GM18498 (cell line): ENCODE measurements around the gene SAYSD1.

Experiments
- ATAC-seq: cut with Tn5 transposase; IDR thresholded peaks from one replicate; pipeline ENCODE4 v1.9.1; 2021; ENCODE audit warnings: mild to moderate bottlenecking, moderate library complexity; ENCODE audit not compliant: unreplicated experiment

The SAYSD1 gene

DNA sequence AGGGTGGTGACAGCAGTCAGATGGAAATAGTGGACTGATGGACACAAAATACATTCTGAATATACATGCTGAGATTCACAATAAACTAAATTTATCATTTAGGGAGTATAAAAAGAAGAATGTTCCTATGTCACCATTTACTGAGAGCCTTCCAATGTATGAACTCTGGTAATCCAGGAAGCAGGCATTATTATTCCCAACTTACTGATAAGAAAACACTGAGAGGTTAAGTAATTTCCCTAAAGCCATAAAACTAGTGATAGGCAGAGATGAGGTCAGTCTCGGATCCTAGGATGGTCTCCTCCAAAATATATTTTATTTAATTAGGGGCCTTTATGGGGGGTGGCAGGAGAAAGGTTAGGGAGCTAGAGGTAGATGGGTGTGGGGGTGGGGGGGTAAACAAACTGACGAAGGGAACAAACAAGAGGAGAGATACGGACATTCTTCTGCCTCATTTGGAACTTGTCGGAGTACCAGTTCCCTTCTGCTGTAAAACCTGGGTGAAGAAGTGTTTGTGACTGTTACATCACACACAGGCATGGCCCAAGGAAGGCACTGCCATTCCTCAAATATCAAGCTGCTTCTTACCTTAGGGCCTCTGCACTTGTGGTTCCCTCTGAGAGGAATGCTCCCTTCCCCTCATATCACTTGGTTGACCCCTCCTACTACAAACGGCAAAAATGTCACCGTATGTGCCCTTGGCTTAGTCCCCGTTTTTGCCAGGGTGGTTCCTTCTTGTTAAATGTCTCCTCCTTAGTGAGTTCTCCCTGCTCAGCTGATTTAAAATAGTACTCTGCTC, 6.7 kb downstream of the SAYSD1 start:
- no peak for ATAC-seq

DNA sequence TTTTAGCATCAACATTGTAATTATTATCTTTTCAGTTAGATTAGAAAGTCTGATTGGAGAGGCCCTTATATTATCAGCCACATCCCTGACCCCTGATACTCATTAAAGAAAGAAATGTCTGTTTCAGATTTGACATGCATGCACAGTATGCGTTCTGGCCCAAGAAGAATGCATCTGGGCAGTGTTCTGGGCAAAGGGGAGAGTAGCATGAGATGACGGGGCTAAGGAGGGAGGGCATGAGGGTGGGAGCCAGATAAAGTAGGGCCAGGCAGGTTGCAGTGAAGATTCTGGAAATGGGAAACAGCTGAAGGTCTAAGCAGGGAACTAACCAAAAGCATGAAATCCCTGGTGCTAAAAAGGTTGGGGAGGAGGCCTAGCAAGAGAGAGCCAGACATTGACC, 7.3 kb downstream of the SAYSD1 start:
- ATAC-seq: no peak

DNA sequence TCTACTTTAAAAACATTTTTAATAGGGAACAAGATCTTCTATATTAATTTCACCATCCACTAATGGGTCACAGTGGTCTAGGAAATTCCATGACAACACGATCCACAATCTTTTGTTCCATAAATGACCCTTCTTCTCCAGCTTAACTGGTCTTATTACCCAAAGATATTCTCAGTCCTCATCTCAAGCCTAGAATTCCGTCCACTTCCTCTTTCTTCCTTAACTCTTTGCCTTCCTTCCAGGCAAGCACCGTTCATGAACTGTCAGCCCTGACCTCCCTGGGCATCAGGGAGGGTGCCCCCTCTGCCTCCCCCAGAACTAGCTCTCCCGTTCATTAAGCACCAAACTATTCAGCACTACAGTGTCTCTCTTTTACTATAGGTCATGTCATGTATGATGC, 8.0 kb downstream of the SAYSD1 start:
- no peak for ATAC-seq

DNA sequence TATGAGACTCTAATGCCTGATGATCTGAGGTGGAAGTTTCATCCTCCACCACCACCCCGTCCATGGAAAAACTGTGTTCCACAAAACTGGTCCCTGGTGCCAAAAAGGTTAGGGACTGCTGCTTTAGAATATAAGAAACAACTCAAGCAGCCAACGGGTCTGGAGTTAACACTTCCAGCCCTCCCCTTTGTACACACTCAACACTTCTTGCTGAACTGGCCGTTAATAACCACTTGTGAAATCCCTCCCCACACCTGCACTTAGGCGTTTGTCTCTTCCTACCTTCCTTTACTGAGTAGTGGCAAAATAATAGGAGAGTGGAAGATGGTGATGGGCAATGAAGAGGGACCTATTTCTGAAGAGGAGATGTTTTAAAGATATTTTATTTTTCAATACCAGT, 10.5 kb downstream of the SAYSD1 start:
- ATAC-seq: no peak

DNA sequence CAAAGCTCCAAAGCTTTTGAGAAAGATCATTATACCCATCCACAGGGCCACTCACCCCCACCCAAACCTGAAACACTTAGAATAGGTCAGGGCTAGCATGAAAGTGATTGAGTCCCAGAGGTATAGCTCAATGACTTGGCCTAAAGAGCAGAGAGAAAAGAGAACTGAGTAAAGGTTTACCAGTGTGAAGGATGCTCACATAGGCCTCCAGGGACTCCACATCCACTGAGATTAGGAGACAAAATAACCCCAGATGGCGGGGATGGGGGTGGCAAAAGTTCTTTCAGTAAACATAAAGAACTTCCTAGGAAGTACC, 12.2 kb downstream of the SAYSD1 start:
- no peak for ATAC-seq

DNA sequence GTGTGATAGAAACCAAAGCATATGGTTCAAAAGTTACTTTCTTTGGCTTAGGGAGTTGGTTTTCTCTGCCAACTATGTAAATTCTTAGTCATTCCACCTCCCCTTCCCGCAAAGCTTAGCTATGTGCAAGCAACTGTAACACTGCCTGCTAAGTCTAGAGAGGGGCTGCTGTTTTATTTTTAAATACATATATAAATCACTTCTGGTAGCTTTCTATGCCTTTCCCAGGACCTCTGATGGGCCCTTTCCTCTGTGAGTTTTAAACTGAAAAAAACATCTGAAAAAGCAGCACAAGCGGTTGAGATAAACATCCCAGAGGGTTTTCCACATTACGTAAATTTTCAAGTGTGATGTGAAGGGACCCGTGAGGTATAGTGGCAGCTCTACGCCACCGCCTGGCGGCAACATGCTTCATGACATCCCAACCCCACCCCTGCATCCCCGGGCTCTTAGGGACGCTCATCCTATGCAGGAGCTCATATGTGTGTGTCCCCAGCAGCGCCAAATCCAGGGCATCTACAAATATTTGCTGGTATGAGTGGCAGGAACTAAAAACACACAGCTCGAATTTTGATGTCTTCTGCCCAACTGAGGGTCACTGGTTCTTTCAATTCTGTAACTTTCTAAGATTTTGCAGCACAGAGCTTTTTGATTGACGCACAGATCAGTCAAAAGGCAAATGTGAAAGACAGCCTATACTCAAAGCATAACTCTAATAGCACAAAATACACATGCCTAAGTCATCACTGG, 12.7 kb downstream of the SAYSD1 start:
- ATAC-seq: no peak

DNA sequence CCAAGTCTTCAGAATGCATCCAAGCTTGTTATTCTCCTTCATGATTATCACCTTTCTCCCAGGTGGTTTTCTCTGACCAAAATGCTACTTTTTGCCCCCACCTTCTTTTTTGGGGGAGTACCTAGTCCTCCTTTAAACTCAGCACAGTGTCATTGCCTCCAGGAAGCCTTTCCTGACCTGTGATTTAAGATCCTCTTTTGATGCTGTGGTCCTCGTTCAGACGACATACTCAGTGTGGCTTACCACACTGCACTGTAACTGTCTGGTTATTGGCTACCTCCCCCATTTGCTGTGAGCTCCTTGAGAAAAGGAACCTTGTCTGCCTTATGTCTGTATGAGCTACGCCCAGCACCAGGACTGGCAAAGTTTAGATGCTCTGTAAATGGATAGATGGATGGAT, 14.6 kb downstream of the SAYSD1 start:
- ATAC-seq: no peak

DNA sequence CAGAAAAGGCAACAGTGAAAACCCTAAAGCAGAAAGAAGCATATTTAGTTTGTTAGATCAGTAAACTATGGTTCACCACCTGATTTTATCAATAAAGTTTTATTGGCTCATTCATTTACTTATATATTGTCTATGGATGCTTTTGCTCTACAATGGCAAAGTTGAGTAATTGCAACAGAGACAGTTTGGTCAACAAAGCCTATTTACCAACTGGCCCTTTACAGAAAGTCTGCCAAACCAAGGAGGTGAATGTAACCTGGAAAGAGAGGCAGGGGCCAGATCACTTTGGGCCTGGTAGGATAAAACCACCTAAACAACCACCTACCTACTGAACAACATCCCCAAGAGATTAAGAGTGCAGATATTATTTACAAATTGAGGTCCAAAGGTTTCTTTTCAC, 19.4 kb downstream of the SAYSD1 start:
- ATAC-seq: no peak

DNA sequence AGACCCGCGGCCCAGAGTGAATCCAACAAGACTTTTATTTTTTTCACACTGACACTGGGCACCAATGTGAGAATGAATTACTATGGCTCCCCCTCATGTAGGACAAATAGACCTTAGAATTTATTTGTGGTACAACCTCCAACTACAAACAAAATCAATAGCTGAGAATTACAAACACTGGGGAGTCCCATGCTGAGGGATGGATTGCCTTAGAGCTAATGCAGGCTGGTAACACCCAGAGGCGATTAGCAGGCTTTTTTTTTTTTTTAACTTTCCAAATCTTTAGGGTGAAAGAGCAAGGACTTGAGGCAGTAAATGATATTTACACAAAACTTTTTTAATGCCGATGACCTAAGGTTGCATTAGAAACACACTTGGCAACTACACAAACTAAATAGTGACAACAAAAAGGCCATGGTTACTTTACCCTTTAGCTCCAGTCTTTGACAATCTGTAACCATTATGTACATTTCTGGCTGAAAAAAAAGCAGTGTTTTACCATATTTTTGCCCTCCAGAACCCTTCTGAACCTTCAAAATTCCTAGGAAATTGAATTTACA, 21.8 kb downstream of the SAYSD1 start:
- ATAC-seq: no peak

DNA sequence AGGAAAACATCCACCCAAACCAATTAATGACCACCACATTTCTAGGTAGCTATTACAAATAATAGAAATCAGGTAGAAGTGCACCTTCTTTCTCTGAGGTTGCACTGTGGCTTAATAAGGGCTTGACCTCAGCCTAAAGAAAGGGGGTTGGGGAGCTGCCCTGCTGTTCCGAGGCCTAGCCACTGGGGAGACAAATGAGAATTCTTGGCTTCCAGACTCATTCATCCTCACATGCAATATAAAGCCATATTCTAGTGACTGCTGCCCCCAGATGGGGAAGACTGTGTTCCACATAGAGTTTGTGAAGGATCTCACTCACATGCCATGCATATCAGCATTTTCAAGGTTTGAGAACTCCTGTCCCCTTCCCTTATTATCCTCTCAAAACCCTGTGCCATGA, 22.9 kb downstream of the SAYSD1 start:
- ATAC-seq: no peak

DNA sequence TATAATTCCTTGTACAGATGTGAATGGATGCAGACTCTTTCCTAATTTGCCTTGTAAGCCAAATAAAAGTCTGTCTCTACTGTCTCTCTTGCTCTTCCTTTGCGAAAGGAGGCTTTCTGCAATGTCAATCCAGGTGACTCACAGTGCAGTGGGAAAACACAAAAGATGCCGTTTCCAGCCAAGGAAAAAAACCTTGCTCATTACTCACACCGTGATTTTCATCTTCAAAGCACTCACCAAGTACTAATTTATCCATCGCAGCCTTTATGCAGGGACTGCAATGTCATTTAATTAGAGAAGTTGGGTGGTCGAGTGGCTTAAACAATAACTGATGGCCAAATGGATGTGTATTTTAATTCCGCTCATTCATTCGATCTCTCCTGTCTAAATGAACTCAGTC, 23.8 kb downstream of the SAYSD1 start:
- ATAC-seq: no peak

DNA sequence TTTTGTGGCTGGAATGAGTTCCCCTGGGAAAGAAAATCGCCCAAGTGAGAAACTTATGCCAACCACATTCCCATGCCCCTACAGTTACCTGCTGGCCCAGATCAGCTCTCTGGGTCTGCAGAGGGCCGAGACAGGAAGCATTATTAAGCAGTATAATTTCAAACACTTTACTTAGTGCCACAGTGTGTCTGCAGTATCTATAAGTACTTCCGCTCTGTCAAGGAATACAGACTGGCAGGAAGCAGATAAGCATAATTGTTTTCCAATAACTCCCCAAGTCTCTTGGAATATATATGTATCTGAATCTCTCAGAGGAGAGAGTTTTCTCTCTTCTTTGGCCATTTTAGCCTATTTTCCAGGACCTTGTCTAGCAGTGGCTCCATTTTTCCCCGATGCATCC, 24.9 kb downstream of the SAYSD1 start:
- no peak for ATAC-seq

DNA sequence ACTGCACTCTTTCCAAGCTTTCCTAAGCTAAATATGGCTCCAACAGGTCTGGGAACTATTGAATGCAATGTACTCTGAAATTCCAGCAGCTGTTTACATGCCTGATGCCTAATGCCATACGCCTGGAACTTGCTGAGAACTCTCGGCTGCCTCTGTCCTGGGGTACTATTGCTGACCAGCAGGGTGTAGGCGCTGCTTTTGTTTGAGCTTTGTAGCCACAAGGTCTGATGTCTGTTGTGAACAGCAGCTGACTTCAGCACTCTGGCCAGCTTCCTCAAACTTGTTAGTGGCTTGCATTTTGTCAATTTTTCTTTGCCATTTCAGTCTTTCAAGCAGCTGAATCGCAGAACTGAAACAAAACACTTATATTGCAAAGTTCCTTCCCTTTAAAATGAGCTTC, 26.7 kb downstream of the SAYSD1 start:
- no peak for ATAC-seq

DNA sequence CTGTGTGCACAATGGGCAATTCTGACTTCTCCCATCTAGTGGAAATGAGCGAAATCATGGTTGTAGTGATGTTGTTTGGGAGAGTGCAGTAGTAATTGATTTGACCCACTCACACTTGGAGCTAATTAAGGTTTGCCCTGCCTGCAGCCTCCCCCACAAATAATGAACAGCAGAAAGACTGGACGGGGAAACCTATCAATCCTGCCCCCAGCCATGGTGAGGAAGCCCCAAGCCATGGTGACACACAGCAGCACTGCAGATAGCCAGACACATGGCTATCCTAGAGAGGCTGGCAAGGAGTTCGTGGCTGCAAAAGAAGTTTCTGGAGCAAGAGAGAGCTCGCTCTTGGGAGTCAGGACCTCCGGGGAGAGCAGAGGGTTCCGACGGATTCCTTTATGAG, 27.8 kb downstream of the SAYSD1 start:
- ATAC-seq: no peak

DNA sequence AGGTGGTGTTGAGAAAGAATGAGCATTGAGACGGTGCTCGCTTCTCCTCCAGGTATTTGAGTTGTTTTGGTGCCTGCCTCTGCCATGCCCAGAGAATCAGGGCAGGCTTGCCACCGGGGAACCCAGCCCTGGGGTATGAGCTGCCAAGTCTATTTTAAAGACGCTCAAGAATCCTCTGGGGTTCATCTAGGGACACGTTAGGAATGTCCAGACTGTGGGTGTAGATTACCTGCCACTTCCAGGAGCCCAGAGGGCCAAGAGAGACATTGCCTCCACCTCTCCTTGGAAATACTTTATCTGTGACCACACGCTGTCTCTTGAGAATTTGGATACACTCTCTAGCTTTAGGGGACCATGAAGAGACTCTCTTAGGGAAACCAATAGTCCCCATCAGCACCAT, 28.3 kb downstream of the SAYSD1 start:
- no peak for ATAC-seq

DNA sequence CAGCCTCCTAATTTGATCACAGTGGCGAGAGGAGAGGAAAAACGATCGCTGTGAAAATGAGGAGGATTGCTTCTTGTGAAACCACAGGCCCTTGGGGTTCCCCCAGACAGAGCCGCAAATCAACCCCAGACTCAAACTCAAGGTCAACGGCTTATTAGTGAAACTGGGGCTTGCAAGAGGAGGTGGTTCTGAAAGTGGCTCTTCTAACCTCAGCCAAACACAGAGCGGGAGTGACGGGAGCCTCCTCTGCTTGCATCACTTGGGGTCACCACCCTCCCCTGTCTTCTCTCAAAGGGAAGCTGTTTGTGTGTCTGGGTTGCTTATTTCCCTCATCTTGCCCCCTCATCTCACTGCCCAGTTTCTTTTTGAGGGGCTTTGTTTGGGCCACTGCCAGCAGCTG, 28.7 kb downstream of the SAYSD1 start:
- peak; percentile 77 for ATAC-seq

DNA sequence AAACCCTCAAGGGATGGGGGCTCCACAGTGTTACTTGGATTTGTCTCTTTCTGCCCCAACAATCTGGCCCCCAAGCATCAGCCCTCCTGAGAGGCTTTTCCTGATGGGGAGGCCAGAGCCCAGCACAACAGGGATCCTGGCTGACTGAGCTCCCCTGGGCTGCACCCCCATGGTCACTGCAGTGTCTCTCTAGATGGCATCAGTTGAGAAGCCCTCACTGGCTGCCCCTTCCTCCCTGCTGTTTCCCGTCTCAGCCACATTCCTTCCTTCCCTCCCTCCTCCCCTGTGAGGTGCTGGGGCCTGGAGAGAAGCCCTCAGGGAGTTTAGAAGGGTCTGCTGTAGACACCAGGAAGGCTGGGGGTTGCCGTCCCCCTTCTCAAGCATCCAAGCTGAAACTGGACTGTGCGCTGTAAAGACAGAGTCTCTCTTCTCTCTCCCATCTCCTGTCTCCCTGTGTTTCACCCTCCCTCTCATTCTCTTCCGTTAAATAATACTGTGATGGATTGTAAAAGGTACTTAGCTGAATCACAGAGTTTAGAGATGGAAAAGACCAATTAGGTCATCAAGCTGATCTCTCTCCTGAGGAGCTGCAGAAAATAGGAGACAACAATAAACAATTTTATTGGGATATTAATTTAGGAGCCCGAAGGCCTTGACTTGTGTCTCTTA, 29.7 kb downstream of the SAYSD1 start:
- no peak for ATAC-seq

DNA sequence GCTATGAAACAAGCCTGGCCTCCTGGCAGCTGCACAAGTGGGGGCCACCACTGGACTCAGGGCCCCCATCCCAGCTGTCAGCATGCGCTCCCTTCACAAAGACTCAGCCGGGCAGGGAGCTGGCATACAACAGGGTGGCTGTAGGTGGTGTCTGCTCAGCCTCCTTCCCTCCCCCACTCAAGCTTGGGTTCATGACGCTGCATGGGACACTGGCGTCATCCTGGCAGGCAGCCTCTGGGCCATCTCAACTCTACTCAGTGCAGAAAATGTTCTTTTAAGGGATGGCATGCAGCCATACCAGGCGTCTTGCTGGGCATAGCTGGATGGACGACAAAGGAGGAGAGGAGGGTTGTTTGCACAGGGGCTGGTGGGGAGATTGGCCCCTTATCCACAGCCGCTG, 30.5 kb downstream of the SAYSD1 start:
- no peak for ATAC-seq

DNA sequence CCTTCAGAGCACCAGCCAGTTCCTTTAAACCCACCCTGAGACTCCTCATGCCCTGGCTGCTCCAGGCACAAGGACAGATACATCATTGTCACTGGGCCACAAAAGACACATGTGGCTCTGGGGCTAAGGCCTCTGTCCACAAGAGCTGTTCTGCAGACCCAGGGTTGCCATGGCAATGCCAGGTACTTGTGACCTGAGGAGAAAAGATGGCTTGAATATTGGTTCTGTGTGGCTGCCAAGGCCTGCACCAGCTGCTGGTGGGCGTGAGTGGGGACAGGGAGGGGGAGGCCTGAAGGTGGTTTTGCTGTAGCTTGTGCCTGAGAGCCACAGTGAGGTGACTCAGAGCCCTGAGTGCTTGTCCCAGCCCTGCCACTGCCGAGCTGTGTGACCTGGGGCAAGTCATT, 31.8 kb downstream of the SAYSD1 start:
- ATAC-seq: no peak

DNA sequence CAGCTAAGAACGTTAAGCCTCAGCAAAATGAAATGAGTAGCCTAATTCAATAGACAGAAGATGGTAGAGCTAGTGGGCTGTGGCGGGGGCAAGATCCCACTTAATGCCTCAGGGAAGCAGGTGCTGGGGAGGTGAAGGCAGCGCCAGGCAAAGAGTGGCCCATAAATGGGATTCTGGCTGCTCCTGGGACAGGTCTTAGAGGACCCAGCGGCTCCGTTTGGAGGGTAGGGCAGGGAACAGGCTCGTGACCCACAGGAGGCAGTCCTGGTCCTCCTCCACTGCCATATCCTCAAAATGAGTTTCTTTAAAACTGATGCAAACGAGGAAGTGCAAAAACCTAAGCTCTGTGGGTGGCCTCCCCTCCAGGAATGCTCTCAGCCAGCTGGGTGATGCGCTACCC, 32.7 kb downstream of the SAYSD1 start:
- no peak for ATAC-seq

DNA sequence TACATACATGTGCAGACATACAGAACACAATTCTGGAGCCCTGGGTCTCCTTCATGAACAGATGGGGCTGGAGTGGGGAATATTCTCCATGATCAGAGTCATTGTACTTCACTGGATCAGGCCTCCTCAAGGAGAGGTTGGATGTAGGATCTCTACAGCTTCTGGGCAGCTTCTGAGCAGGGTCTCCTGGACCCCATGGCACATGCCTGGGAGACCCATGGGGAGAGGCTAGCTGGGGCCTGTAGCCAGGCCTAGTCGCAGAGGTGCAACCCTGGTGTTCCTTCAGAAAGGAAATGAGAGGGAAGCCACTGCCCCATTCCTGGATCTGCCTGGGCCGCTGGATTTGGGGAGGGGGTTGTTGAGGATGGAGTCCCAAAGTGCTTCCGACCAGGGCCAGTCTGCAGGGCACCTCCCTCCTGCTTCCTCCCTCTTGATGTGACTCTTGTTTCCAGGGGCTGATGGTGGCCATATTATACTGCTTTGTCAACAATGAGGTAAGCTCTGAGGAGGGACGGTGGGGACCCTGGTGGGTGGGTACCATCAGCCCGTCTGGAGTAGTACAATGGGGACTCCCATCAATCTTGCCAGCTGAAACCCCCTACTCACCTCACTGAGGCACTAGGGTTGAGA, 34.6 kb downstream of the SAYSD1 start:
- no peak for ATAC-seq
